Pancreas (tissue), 10 donors: ENCODE results near the gene CAMK1D. TPM values are rescaled to one million over a fixed set of nuclear protein-coding genes. Genes with fewer than 3 reads are reported as not detected.

Experiments
- ATAC-seq, 4 donors: fragments of 200-7000 bp; cut with Tn5 transposase; one replicate each; pipeline versions ENCODE4 v1.8.0 to v1.9.1; 2020; ENCODE audit warnings: mild to moderate bottlenecking in 4 of 4, moderate library complexity in 4 of 4
- DNase-seq, 6 donors: peaks; one replicate each; pipeline ENCODE4 v3.0.0-alpha.2; 2020
- FAIRE-seq: peaks from 2 replicates; lab custom pipeline; 2012; peaks lifted over from hg19 to GRCh38; lab: Jason Lieb, UNC
- H3K27ac ChIP-seq, 4 donors: fragments of 200-600 bp; sonication (generic); 1 replicate in 3 of 4; 2 replicates in 1 of 4; pipeline versions ENCODE4 v1.5.0 to v1.8.0; 2020
- H3K27me3 ChIP-seq, 4 donors: fragments of 200-600 bp; one replicate each; pipeline ENCODE4 v1.8.0; 2021
- H3K36me3 ChIP-seq, 3 donors: fragments of 200-600 bp; sonication (generic) in 1 of 3; one replicate each; pipeline versions ENCODE4 v1.5.0 to v1.8.0; 2020 to 2021
- H3K4me1 ChIP-seq, 3 donors: fragments of 200-600 bp; one replicate each; pipeline ENCODE4 v1.8.0; 2021
- H3K4me3 ChIP-seq, 4 donors: fragments of 200-600 bp; sonication (generic) in 2 of 4; one replicate each; pipeline versions ENCODE4 v1.5.0 to v1.8.0; 2020 to 2021
- H3K9me3 ChIP-seq, 4 donors: fragments of 200-600 bp; one replicate each; pipeline ENCODE4 v1.8.0; 2021
- WGBS, 2 donors: extraction: QIAGEN DNeasy Blood & Tissue Kit; methylation state at CpG; one replicate each; pipeline ENCODE4 v1.1.7; 2013; 5-methylcytosine and 5-hydroxymethylcytosine counted together
- intact Hi-C, 3 donors: fragments of 100-400 bp; cut with DNase I; formaldehyde crosslinking; loops; one replicate each; pipeline versions ENCODE4 v1.11.1 to v1.14.2; 2022
- polyA plus RNA-seq, 2 donors: library from polyadenylated mRNA; stranded (reverse); fragments of 200-250 nt; gene quantifications; one replicate each; pipeline ENCODE4 v1.2.3, GENCODE V29; 2013
- total RNA-seq, 6 donors: library from RNA; stranded (reverse); fragmentation: NEBNext Ultra II Directional in 4 of 6; extraction: Animal tissue kit (Norgen Biotek cat#: 25700) in 4 of 6; gene quantifications; one replicate each; pipeline versions ENCODE4 v1.2.1 to v1.2.4, GENCODE V29; 2021 to 2023
- TF ChIP-seq, protein P1 (sequence below), 4 donors: fragments of 200-600 bp; sonication (generic) in 3 of 4; IDR thresholded peaks; one replicate each; pipeline versions ENCODE4 v1.5.0 to v1.8.0; 2021; ENCODE audit warnings: antibody characterized with exemption in 4 of 4
- donor health status: healthy with polysubstance abuse.
- donor health status: DM: no; HTN: no; CAD: no; lungs with moderate emphysema.
- donor health status: DM: no; HTN: no; CAD: no.
- donor health status: control.
- donor health status: control.
- donor health status: Bipolar disorder and iron deficiency.
- donor health status: DM: yes; HTN: yes; CAD: no.
- donor health status: DM: no; HTN: no; CAD: no.
- donor health status: DM: no; HTN: no; CAD: no.
- donor health status: DM: yes; HTN: yes; CAD: no.

The CAMK1D gene
- total and polyA plus RNA-seq, 8 donors = 2.9 to 30.1 (median 22.7) TPM

DNA sequence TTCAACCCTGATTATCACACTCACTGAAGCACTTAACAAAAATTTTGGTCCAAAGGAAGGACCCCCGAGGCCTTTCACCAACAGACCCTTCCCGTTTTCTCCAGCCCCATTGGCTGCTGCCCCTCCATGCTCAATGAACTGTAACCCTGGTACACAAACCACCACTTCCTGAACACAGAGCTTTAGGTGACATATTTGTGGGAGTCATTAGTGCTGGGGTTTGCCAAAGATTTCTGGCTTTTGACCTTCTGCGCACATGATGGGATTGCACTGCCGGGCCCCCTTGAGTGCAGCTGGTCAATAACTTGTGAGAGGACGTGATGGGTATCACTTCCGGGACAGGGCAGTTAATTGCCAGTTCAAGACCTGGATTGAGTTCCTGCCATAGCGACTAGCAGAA is 9.0 kb upstream of the CAMK1D start:
- FAIRE-seq = no peak
- no peak for ATAC-seq
- TF ChIP-seq, protein P1, sequence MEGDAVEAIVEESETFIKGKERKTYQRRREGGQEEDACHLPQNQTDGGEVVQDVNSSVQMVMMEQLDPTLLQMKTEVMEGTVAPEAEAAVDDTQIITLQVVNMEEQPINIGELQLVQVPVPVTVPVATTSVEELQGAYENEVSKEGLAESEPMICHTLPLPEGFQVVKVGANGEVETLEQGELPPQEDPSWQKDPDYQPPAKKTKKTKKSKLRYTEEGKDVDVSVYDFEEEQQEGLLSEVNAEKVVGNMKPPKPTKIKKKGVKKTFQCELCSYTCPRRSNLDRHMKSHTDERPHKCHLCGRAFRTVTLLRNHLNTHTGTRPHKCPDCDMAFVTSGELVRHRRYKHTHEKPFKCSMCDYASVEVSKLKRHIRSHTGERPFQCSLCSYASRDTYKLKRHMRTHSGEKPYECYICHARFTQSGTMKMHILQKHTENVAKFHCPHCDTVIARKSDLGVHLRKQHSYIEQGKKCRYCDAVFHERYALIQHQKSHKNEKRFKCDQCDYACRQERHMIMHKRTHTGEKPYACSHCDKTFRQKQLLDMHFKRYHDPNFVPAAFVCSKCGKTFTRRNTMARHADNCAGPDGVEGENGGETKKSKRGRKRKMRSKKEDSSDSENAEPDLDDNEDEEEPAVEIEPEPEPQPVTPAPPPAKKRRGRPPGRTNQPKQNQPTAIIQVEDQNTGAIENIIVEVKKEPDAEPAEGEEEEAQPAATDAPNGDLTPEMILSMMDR (IDR thresholded peaks at IDR 0.05) = no peak
- no peaks in the 10 kb centered on the region for H3K9me3 ChIP-seq
- H3K27ac ChIP-seq = no peak overlapping the region
- no peaks in the 10 kb centered on the region for H3K36me3 ChIP-seq
- no peaks in the 10 kb centered on the region for H3K4me1 ChIP-seq
- H3K27me3 ChIP-seq = no peaks in the 10 kb centered on the region
- intact Hi-C loops = no loop called here
- 82 to 94% methylated on average over 7 of the region's 7 CpGs for WGBS, 2 donors
- H3K4me3 ChIP-seq = no peak overlapping the region
- DNase-seq = no peak

DNA sequence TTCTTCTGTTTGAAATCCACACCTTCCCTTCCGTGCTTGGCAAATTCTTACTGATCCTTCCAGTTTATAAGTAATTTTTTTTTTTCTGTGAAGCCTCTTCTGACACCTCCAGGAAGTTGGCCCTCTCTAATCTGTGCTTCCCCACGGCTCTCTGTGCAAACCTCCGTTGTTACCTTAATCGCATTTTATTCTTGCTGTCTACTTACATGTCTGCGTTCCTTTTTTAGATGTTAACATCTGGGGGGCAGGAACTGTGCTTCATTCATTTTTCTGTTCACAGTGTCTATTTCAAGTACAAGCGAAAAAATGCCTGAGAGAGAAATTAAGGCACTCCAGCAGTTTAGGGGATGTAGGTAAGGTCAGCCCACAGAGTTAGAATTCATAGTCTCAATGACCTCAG is 8.4 kb upstream of the CAMK1D start:
- 82 to 84% methylated on average over 6 of the region's 6 CpGs for WGBS, 2 donors
- TF ChIP-seq, protein P1 (IDR thresholded peaks at IDR 0.05) = no peak
- Histone ChIP-seq H3K36me3 (no peaks in the 10 kb centered on the region), H3K4me3 (no peak overlapping the region), H3K27me3 (no peaks in the 10 kb centered on the region), H3K4me1 (peaks cover 0 to 1% (median 0%) of the 10 kb centered on the region in 3 donors), H3K27ac (no peak overlapping the region), H3K9me3 (no peaks in the 10 kb centered on the region)
- DNase-seq (no peak), FAIRE-seq (no peak), ATAC-seq (no peak)
- intact Hi-C loops = no loop called here

DNA sequence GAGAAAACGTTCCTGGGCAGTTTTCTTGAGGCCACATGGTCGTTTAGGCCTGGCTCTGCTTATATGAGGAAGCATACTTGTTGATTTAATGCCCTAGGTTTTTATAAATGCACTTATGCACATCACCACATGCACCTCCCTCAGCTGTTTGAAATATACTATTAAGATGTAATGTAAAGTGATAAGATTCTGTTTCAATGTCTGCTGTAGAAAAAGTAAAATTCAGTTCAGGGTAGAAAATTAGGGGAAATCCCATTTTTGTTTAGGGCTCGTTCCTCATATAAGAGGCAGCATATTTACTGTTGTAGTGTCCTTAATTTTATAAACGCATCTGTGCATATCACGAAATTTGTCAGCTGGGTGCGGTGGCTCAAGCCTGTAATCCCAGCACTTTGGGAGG is 7.8 kb upstream of the CAMK1D start:
- no peaks in the 10 kb centered on the region for H3K36me3 ChIP-seq
- H3K9me3 ChIP-seq = no peaks in the 10 kb centered on the region
- no peak overlapping the region for H3K4me3 ChIP-seq
- H3K27ac ChIP-seq = no peak overlapping the region
- FAIRE-seq = no peak
- TF ChIP-seq, protein P1 (IDR thresholded peaks at IDR 0.05) = no peak
- no peak for ATAC-seq
- no peak for DNase-seq
- intact Hi-C loops = no loop called here
- WGBS, 2 donors = 77 to 80% methylated on average over 6 of the region's 6 CpGs
- H3K4me1 ChIP-seq = peaks cover 0 to 7% (median 0%) of the 10 kb centered on the region in 3 donors
- H3K27me3 ChIP-seq = no peaks in the 10 kb centered on the region

DNA sequence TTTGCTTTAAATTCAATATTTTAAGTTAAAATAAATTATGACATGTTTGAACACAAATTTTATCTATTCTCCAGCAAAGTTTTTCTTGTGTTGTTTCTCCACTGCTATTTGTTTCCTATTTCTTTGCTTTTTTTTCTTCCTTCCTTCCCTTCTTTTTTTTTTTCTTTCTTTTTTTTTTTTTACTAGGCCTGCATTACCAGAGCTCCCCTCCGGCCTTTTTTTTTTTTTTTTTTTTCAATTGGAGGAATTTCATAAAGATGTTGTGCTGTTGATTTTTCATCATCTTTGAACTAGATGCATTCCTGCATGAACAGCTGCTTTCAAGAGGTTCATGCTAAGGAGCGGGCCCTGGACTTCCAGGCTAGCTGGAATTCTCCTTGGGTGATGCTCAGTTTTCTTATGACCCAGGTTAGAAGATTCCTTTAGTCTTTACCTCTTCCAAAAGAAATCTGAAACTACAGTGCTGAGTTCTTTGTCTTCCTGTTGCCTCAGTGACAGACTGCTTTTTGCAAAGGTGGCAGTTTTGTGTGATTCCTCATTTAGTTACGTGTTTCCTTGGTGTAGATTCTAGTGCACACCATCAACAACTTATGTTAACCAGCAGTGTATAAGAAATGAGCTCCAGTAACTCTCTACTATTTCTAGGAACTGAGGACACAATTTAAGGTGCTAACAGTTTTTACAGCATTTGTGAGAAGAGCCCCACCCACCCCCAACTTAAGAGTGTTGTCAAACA is 4.8 kb upstream of the CAMK1D start:
- FAIRE-seq = no peak
- H3K4me3 ChIP-seq = no peak overlapping the region
- H3K4me1 ChIP-seq = peaks cover 12 to 22% (median 13%) of the 10 kb centered on the region in 3 donors
- H3K9me3 ChIP-seq = no peaks in the 10 kb centered on the region
- H3K27me3 ChIP-seq = no peaks in the 10 kb centered on the region
- DNase-seq = no peak
- H3K27ac ChIP-seq = no peak overlapping the region
- TF ChIP-seq, protein P1 (IDR thresholded peaks at IDR 0.05) = no peak
- intact Hi-C loops = loop anchor here in 1 of 3 donors (5.0 kb wide), 1 partner anchor 77 kb away; no protein-coding TSS in a partner anchor
- no peak for ATAC-seq
- H3K36me3 ChIP-seq = no peaks in the 10 kb centered on the region
- 90 to 95% methylated on average over 3 of the region's 3 CpGs for WGBS, 2 donors

DNA sequence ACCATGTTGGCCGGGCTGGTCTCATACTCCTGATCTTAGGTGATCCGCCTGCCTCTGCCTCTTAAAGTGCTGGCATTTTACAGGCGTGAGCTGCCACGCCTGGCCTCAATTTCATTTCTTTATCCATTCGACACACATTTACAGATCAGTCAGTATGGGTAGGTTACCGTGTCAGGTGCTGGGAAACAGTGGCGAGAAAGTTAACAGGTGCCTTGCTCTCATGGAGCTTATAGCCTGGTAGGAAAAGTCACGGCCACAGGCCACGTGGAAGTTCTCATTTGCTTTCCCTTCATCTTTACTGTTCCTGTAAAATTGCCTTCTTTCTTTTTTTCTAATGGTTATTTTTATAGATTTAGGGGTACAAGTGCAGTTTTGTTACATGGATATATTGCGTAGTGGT is 2.6 kb upstream of the CAMK1D start:
- FAIRE-seq (no peak), DNase-seq (peak in 5 of 6 donors; percentile 21 to 78 (median 51)), ATAC-seq (peak; percentile 7 to 42 (median 28))
- Histone ChIP-seq H3K27me3 (no peaks in the 10 kb centered on the region), H3K36me3 (no peaks in the 10 kb centered on the region), H3K4me1 (peaks cover 12 to 22% (median 15%) of the 10 kb centered on the region in 3 donors), H3K9me3 (no peaks in the 10 kb centered on the region), H3K4me3 (no peak overlapping the region), H3K27ac (peak overlapping the region; percentile 85 to 89 (median 86))
- TF ChIP-seq, protein P1 (IDR thresholded peaks at IDR 0.05) = no peak
- intact Hi-C loops = loop anchor here in 1 of 3 donors (5.0 kb wide), 1 partner anchor 79 kb away; no protein-coding TSS in a partner anchor
- WGBS, 2 donors = 34 to 61% methylated on average over 10 of the region's 10 CpGs
